ENCODE data around the gene LHFPL6.

DNA sequence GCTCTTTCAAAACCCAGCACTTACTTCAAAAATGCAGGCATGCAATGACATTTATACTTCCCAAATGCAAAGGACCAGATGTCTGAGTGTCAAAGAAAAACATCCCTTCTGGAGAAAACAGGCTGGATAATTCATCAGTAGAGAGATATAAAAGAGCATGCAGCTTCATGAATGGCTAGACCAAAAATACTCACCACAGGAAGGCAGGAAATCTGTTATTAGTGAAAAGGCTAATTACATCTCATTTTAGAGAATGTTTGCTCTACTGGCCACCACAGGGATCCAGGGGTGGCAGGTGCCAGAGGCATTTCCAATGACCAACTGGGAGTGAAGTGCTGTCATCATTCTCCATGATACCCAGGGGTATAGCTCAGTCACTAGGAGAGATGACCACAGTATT, 106.5 kb downstream of the LHFPL6 start:
- TF ChIP-seq, protein P1, sequence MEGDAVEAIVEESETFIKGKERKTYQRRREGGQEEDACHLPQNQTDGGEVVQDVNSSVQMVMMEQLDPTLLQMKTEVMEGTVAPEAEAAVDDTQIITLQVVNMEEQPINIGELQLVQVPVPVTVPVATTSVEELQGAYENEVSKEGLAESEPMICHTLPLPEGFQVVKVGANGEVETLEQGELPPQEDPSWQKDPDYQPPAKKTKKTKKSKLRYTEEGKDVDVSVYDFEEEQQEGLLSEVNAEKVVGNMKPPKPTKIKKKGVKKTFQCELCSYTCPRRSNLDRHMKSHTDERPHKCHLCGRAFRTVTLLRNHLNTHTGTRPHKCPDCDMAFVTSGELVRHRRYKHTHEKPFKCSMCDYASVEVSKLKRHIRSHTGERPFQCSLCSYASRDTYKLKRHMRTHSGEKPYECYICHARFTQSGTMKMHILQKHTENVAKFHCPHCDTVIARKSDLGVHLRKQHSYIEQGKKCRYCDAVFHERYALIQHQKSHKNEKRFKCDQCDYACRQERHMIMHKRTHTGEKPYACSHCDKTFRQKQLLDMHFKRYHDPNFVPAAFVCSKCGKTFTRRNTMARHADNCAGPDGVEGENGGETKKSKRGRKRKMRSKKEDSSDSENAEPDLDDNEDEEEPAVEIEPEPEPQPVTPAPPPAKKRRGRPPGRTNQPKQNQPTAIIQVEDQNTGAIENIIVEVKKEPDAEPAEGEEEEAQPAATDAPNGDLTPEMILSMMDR (IDR thresholded peaks at IDR 0.05; ENCODE audit: insufficient read depth, low read depth, low read length) = no peak
- TF ChIP-seq EZH2 (IDR thresholded peaks at IDR 0.05; ENCODE audit: insufficient read depth, low read length) = no peak

All from astrocyte (in vitro differentiated cells and primary cell).